Spinal cord (tissue), 10 donors: ENCODE results near the gene TCF4. TPM values are rescaled to one million over a fixed set of nuclear protein-coding genes. Genes with fewer than 3 reads are reported as not detected.
A peak's percentile ranks its signal among the peaks of the same experiment; 100 is the strongest.

Experiments used
- DNase-seq, 6 donors: peaks; one replicate each; pipeline versions ENCODE4 v3.0.0 to v3.0.0-alpha.2; 2013 to 2015; ENCODE audit warnings: low spot score in 6 of 6, low read depth in 4 of 6
- H3K27ac ChIP-seq: one replicate; pipeline ENCODE4 v1.5.1; 2013; ENCODE audit warnings: low read depth, low read length, control low read depth
- H3K27me3 ChIP-seq: one replicate; pipeline ENCODE4 v1.6.1; 2013; ENCODE audit warnings: low read length; ENCODE audit not compliant: control insufficient read depth, insufficient read depth
- H3K36me3 ChIP-seq: one replicate; pipeline ENCODE4 v1.6.1; 2013; ENCODE audit warnings: low read length; ENCODE audit not compliant: control insufficient read depth, insufficient read depth
- H3K4me1 ChIP-seq: one replicate; pipeline ENCODE4 v1.6.1; 2013; ENCODE audit warnings: low read length; ENCODE audit not compliant: control insufficient read depth, insufficient read depth
- H3K4me3 ChIP-seq: one replicate; pipeline ENCODE4 v1.5.1; 2013; ENCODE audit warnings: low read depth, low read length, control low read depth
- H3K9me3 ChIP-seq: one replicate; pipeline ENCODE4 v1.6.1; 2013; ENCODE audit warnings: low read length; ENCODE audit not compliant: control insufficient read depth, insufficient read depth
- WGBS: methylation state at CpG from one replicate; pipeline ENCODE4 v1.1.5; 2013; ENCODE audit warnings: missing lambda C conversion rate; ENCODE audit not compliant: insufficient coverage; 5-methylcytosine and 5-hydroxymethylcytosine counted together
- polyA plus RNA-seq, 2 donors: library from polyadenylated mRNA; unstranded; fragments of 120-200 nt; gene quantifications; one replicate each; pipeline ENCODE4 v1.2.1, GENCODE V29; 2013; ENCODE audit not compliant: insufficient read length in 2 of 2
- total RNA-seq, 2 donors: library from RNA; depleted of rRNA in 1 of 2; stranded (reverse); fragments of 120-200 nt in 1 of 2; fragments of >200 nt in 1 of 2; gene quantifications; one replicate each; pipeline versions ENCODE4 v1.2.3 to v1.2.4, GENCODE V29; 2013 to 2014
- donor health status: healthy.

The TCF4 gene
- total and polyA plus RNA-seq, 4 donors, result 57.1 to 234 (median 138) TPM

DNA sequence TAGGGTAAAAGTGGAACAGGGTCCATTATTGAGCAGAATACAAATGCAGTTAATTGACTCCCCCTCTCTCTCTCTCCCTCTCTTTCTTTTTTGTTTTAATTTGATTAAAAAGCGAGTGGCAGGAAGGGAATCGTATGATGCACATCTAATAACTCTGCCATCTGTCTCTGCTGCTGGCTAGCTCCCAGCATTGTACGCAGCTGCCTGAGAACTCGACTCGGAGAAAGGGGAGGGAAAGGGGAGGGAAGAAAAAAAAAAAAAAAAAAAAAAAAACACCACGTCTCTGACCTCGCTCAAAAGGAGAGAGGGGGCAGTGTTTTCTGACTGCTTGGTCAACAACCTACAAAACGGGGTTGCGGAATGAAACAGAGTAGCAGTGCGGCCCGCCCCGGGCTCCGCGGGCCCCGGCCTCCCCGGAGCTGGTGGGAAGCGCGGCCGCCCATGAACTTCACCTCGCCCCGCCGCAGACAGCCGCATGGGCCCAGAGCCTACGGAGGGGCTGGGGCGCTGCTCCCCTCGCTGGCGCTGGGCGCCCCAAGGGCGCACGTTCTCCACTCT is 265.7 kb downstream of the TCF4 start:
- peak in 5 of 6 donors; percentile 82 to 98 (median 87) for DNase-seq
- Histone ChIP-seq H3K4me3 (peak overlapping the region; percentile 64), H3K27ac (peak overlapping the region; percentile 94), H3K36me3 (no peaks in the 10 kb centered on the region), H3K4me1 (peaks cover 3% of the 10 kb centered on the region), H3K9me3 (no peaks in the 10 kb centered on the region), H3K27me3 (no peaks in the 10 kb centered on the region)
- WGBS, result 1% methylated on average over 24 of the region's 30 CpGs

DNA sequence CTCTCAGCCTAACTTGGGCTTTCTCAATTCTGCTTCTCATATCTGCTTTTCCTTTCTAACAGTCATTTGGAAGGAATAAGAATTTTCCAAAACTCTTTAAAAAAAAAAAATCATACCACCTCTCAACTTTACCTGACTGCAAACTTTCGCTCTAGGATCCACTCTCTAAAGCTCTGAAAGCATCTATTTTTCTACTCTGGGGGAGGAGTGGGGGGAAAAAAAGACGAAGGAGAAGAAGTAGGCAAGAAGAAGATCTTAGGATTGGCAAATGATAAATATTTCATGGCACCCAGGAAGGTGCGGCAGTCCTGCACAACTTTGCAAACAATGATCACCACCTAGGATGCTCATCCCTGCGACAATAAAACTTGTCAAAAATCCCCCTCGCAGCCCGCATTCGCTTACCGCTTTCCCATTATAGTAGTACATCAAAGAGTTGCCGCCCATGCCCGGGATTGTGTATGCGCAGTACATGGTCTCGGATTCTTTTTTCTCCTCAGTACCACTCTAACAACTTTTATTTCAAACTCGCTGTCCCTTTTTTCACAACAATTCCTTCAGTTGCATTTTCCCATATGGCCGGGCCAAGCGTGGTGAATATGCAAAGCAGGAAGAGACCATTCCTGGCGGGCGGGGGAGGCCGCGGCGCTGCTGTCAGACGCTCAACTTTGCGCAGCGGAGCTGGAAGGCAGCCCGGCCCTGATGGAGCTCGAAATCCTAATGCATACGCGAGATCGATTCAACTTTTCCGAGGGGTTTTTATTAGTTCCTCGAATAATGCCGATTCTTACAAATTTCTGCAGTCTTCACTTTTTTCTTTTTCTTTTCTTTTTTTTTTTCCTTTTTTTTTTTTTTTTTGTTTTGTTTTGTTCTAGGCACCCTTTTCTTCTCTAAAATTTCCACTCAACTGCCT is 266.5 kb downstream of the TCF4 start:
- DNase-seq, result peak in 5 of 6 donors; percentile 81 to 98 (median 85)
- H3K4me1 ChIP-seq, result peaks cover 3% of the 10 kb centered on the region
- H3K36me3 ChIP-seq, result no peaks in the 10 kb centered on the region
- peak overlapping the region; percentile 64 for H3K4me3 ChIP-seq
- under 1% methylated on average over 26 of the region's 31 CpGs for WGBS
- peak overlapping the region; percentile 94 for H3K27ac ChIP-seq
- no peaks in the 10 kb centered on the region for H3K27me3 ChIP-seq
- H3K9me3 ChIP-seq, result no peaks in the 10 kb centered on the region

DNA sequence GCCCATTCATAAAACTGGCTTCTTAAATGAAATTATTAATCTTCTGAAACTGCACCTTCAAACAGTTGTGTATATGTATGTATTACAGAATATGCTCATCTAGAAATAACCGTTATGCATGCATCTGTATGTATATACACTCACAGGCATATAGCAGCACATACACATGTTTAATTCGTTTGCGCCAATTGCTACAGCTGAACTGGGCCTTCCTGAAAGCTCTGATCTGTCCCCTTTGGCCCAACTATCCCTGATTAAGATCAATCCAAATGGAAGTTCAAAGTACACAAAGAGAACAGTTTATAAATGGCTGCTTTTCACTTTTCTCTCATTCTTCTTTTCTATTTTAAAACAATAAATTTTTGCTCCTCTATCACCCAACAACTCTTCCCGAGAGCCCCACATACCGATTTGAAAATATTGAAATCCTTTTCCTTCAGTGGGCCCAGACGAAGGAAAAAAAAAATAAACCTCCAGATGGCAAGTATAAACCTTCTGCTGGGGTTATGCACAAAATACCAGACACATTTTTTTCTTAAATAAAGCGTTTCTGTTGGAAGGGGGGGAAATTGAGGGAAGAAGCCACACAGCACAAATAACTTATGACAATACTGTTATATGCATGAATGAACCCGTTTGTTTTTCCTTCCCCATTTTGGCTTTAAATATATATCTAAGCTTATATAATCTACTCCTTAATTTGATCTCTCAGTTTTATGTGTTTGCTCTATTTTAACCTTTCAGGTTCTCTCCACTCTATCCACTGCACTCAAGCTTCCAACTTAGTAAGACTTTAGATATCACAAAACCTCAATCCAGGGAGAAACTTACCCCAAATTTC is 267.3 kb downstream of the TCF4 start:
- peak in 2 of 6 donors; percentile 82 to 83 for DNase-seq
- peaks cover 3% of the 10 kb centered on the region for H3K4me1 ChIP-seq
- H3K9me3 ChIP-seq, result no peaks in the 10 kb centered on the region
- H3K36me3 ChIP-seq, result no peaks in the 10 kb centered on the region
- peak overlapping the region; percentile 64 for H3K4me3 ChIP-seq
- peak overlapping the region; percentile 94 for H3K27ac ChIP-seq
- 16% methylated on average over 4 of the region's 8 CpGs for WGBS
- H3K27me3 ChIP-seq, result no peaks in the 10 kb centered on the region

DNA sequence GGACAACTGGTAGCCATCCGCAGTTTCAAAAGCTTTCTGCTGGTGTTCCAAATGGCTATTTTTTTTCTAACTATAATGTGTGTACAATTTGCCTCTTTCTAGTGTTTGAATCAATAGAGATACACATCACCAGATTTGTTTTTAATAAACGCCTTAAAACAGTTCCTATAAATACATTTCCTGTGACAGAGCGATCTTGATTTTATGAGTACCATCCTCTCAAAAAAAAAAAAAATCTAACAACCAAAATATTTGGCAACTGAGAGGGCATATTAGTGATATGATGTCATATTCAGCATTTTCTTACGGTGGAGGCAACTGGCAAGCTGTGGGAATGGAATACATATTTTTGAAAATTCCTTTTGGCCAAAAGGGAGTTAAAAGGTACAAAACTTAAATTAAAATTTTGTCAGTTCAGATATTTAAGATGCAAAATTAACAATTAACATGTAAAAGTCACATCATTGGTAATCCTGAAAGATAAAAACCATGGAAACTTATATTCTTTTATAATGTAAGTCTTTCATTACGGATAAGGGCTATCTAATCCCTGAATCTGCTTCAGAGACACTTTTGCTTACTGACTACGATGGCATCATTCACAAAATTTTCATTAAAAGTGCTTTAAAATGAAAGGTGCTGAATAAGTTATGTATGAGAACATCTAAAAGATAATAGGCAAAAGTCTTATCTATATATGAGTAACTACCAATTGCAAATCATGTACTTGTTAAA is 268.4 kb downstream of the TCF4 start:
- peak overlapping the region; percentile 64 for H3K4me3 ChIP-seq
- no CpG with 5 or more reads among the region's 6 CpGs for WGBS
- no peaks in the 10 kb centered on the region for H3K9me3 ChIP-seq
- H3K27ac ChIP-seq, result peak overlapping the region; percentile 94
- DNase-seq, result peak in 2 of 6 donors; percentile 48 to 56
- peaks cover 3% of the 10 kb centered on the region for H3K4me1 ChIP-seq
- no peaks in the 10 kb centered on the region for H3K27me3 ChIP-seq
- no peaks in the 10 kb centered on the region for H3K36me3 ChIP-seq

DNA sequence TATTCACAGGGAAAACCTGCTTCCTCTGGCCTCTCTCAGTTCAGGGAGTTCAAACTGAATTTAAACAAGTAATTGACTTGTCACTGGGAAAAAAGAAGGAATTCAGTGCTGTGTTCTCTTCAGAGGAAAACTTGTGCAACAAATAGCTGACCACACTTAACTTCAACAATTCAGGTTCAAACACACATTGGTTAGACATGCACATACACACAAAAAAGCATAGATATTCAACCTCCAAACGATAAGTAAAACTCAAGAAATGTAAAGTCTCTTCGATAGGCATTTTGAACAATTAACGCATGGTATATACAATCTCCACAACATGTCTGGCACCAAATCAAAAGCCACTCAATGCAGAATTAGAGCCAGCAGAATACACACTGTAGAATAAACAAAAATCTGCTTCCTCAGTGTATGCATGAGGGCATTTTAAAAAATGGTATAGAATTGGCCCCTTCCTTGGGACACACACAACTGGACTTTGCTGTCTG is 269.0 kb downstream of the TCF4 start:
- H3K9me3 ChIP-seq, result no peaks in the 10 kb centered on the region
- H3K36me3 ChIP-seq, result no peaks in the 10 kb centered on the region
- WGBS, result 21% methylated on average over 2 of the region's 3 CpGs
- DNase-seq, result peak in 2 of 6 donors; percentile 77 to 85
- peak overlapping the region; percentile 64 for H3K4me3 ChIP-seq
- peak overlapping the region; percentile 94 for H3K27ac ChIP-seq
- no peaks in the 10 kb centered on the region for H3K27me3 ChIP-seq
- peaks cover 3% of the 10 kb centered on the region for H3K4me1 ChIP-seq

DNA sequence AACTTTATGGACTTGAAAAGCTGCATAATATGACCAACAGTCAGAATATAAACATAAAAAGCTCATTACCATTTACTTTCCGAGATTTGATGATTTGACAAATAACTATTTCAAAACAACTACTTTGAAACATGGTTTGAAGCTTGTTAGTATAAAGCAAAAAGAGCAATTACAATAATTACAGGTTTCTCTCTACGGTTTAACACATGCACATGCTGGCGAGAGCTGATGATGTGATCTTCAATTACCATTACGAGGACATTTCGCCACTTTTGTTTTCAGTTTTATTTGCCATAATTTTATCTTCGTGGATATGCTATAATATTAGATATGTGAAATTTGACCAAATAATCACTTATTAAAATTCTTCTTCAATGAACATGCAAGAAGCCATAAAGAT is 270.1 kb downstream of the TCF4 start:
- Histone ChIP-seq H3K36me3 (no peaks in the 10 kb centered on the region), H3K9me3 (no peaks in the 10 kb centered on the region), H3K4me1 (no peaks in the 10 kb centered on the region), H3K27ac (peak overlapping the region; percentile 94), H3K4me3 (peak overlapping the region; percentile 6), H3K27me3 (no peaks in the 10 kb centered on the region)
- DNase-seq, result peak in 2 of 6 donors; percentile 58 to 66
- WGBS, result no CpG with 5 or more reads among the region's 6 CpGs

DNA sequence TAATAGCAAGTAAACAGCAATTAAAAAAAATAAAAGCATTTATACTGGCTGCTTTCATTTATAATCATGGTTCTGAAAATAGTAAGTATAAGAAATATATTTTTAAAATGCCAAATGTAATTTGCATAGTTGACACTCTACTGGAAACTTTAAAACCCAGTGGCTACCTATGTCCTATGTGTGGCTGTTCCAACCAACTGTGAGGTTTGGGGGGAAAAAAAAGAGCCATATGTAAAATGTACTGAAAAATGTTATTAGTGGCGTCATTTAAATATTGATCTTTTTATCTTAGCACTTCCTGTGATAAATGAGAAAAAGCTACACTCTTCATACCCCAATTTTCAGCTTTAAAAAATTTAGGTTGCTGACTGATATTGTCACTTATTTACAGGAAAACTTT is 270.7 kb downstream of the TCF4 start:
- Histone ChIP-seq H3K9me3 (no peaks in the 10 kb centered on the region), H3K27ac (peak overlapping the region; percentile 25), H3K36me3 (no peaks in the 10 kb centered on the region), H3K4me3 (peak overlapping the region; percentile 6), H3K4me1 (no peaks in the 10 kb centered on the region), H3K27me3 (no peaks in the 10 kb centered on the region)
- no CpG with 5 or more reads among the region's 1 CpG for WGBS
- DNase-seq, result no peak

- peak overlapping the region; percentile 11 for H3K27ac ChIP-seq
- WGBS, result no CpG with 5 or more reads among the region's 4 CpGs
- H3K27me3 ChIP-seq, result no peaks in the 10 kb centered on the region
- H3K9me3 ChIP-seq, result no peaks in the 10 kb centered on the region
- H3K36me3 ChIP-seq, result no peaks in the 10 kb centered on the region
- peak in 1 of 6 donors; percentile 53 for DNase-seq
- H3K4me3 ChIP-seq, result no peak overlapping the region
- H3K4me1 ChIP-seq, result no peaks in the 10 kb centered on the region
These were observed 271.4 kb downstream of the TCF4 start for GRCh38 chr18:55316486-55317184.
